K562 (cell line): ENCODE measurements around the gene TLE4. TPM values are rescaled to one million over a fixed set of nuclear protein-coding genes. Genes with fewer than 3 reads are reported as not detected.

ENCODE experiments used
- ATAC-seq: fragments of 200-7000 bp; cut with Tn5 transposase; 3 replicates; pipeline ENCODE4 v1.9.1; 2020; ENCODE audit warnings: moderate library complexity
- BruUV-seq: library from RNA; stranded (reverse); fragments of 400-500 nt; replicated peaks from 2 replicates; lab custom pipeline; 2021; lab: Mats Ljungman, UMichigan
- CTCF ChIA-PET: fragments of 300-600 bp; formaldehyde crosslinking; extraction: SDS; loops from one replicate; lab custom pipeline; 2021; ENCODE audit warnings: low intra/inter-chr PET ratio; lab: Yijun Ruan, JAX
- POLR2A ChIA-PET: fragments of 300-600, 350-650 bp; sonication (Branson Sonifier 250); formaldehyde crosslinking; extraction: SDS; loops from one replicate; lab custom pipeline; 2021; ENCODE audit warnings: antibody characterized with exemption, inconsistent platforms; lab: Yijun Ruan, JAX
- DNase-seq, 4 experiments: peaks; one replicate each; pipeline versions ENCODE4 v3.0.0 to v3.0.0-alpha.2; 2011 to 2018; ENCODE audit warnings: low spot score in 3 of 4, mixed read lengths in 3 of 4; ENCODE audit errors: extremely low read depth in 1 of 4
- FAIRE-seq: peaks from 2 replicates; lab custom pipeline; 2011; peaks lifted over from hg19 to GRCh38; lab: Jason Lieb, UNC
- H2AFZ ChIP-seq: 2 replicates; pipeline ENCODE4 v1.6.0; 2011; ENCODE audit warnings: low read depth, low read length, control low read depth, inconsistent platforms
- H3K27ac ChIP-seq: fragments of 200-600 bp; 3 replicates; pipeline ENCODE4 v1.8.0; 2011; ENCODE audit warnings: low read depth, mild to moderate bottlenecking, control low read depth, inconsistent platforms, low read length, moderate library complexity, mixed read lengths; ENCODE audit errors: extremely low read depth
- H3K27me3 ChIP-seq, 2 experiments: fragments of 300-600 bp in 1 of 2; 2 replicates in 1 of 2; 3 replicates in 1 of 2; pipeline versions ENCODE4 v1.6.0 to v1.8.0; 2011; ENCODE audit warnings: inconsistent platforms in 2 of 2, low read length in 2 of 2, mild to moderate bottlenecking in 1 of 2, mixed read lengths in 1 of 2, moderate library complexity in 1 of 2; ENCODE audit not compliant: control insufficient read depth in 2 of 2, insufficient read depth in 2 of 2
- H3K36me3 ChIP-seq: fragments of 300-600 bp; 3 replicates; pipeline ENCODE4 v1.8.0; 2011; ENCODE audit warnings: mild to moderate bottlenecking, low read length, inconsistent platforms; ENCODE audit not compliant: control insufficient read depth, insufficient read depth
- H3K4me1 ChIP-seq, 2 experiments: fragments of 200-600 bp in 1 of 2; replicated peaks in 1 of 2; 2 replicates in 1 of 2; 3 replicates in 1 of 2; pipeline versions ENCODE4 v1.5.1 to v1.8.0; 2011; ENCODE audit warnings: inconsistent platforms in 2 of 2, low read length in 2 of 2, mild to moderate bottlenecking in 1 of 2, mixed read lengths in 1 of 2, moderate library complexity in 1 of 2; ENCODE audit not compliant: control insufficient read depth in 2 of 2, insufficient read depth in 2 of 2
- H3K4me2 ChIP-seq: 2 replicates; pipeline ENCODE4 v1.6.1; 2011; ENCODE audit warnings: low read length, control low read depth, inconsistent platforms, mixed read lengths; ENCODE audit not compliant: insufficient read depth
- H3K4me3 ChIP-seq: fragments of 200-600 bp; sonication (generic), shearing (Covaris generic); 2 replicates; pipeline ENCODE4 v1.5.1; 2016; ENCODE audit warnings: control low read depth, inconsistent platforms
- H3K79me2 ChIP-seq: fragments of 200-600 bp; 3 replicates; pipeline ENCODE4 v1.8.0; 2011; ENCODE audit warnings: low read length, inconsistent platforms; ENCODE audit not compliant: control insufficient read depth, insufficient read depth
- H3K9ac ChIP-seq, 2 experiments: 2 replicates each; pipeline versions ENCODE4 v1.6.0 to v1.6.1; 2011; ENCODE audit warnings: low read depth in 2 of 2, low read length in 2 of 2, control low read depth in 1 of 2, inconsistent platforms in 1 of 2, mild to moderate bottlenecking in 1 of 2, mixed read lengths in 1 of 2; ENCODE audit not compliant: insufficient read depth in 1 of 2
- H3K9me1 ChIP-seq: one replicate; pipeline ENCODE4 v1.6.0; 2011; ENCODE audit warnings: inconsistent platforms, mild to moderate bottlenecking, low read length, moderate library complexity; ENCODE audit not compliant: control insufficient read depth, insufficient read depth
- H3K9me3 ChIP-seq: replicated peaks from 2 replicates; pipeline ENCODE4 v1.5.1; 2011; ENCODE audit warnings: low read depth, low read length, inconsistent platforms; ENCODE audit not compliant: control insufficient read depth, insufficient read depth
- H4K20me1 ChIP-seq: replicated peaks from 2 replicates; pipeline ENCODE4 v1.6.1; 2011; ENCODE audit warnings: low read length, inconsistent platforms, mixed read lengths; ENCODE audit not compliant: control insufficient read depth, insufficient read depth
- GMEB1 ChIP-seq: fragments of 250-450 bp; sonication (Bioruptor Pico); IDR thresholded peaks from 2 replicates; pipeline ENCODE4 v1.4.0; 2020; ENCODE audit warnings: mild to moderate bottlenecking
- LARP7 ChIP-seq: fragments of 450-650 bp; IDR thresholded peaks from 2 replicates; pipeline ENCODE4 v1.6.1; 2016
- PHF21A ChIP-seq: fragments of 450-650 bp; IDR thresholded peaks from 2 replicates; pipeline ENCODE4 v1.6.1; 2017; ENCODE audit warnings: low read depth, borderline replicate concordance
- RAD21 ChIP-seq, 2 experiments: fragments of 250-450 bp in 1 of 2; fragments of 450-650 bp in 1 of 2; sonication (Bioruptor Pico) in 1 of 2; formaldehyde crosslinking in 1 of 2; IDR thresholded peaks in 1 of 2; conservative IDR thresholded peaks in 1 of 2; 2 replicates each; pipeline versions ENCODE4 v1.4.0 to v1.8.0; 2020 to 2022; ENCODE audit warnings: mild to moderate bottlenecking in 2 of 2, moderate library complexity in 1 of 2
- RBM15 ChIP-seq: fragments of 200-400 bp; formaldehyde crosslinking; IDR thresholded peaks from 2 replicates; pipeline ENCODE4 v1.6.1; 2018; ENCODE audit warnings: mild to moderate bottlenecking, low read length, moderate library complexity; ENCODE audit not compliant: insufficient read depth
- RFX1 ChIP-seq: fragments of 450-650 bp; IDR thresholded peaks from 2 replicates; pipeline ENCODE4 v1.6.1; 2016; ENCODE audit warnings: mild to moderate bottlenecking, moderate library complexity
- SMAD3 ChIP-seq: fragments of 450-650 bp; formaldehyde crosslinking; conservative IDR thresholded peaks from 2 replicates; pipeline ENCODE4 v1.4.0; 2020; ENCODE audit warnings: mild to moderate bottlenecking
- SP1 ChIP-seq: sonication (generic); formaldehyde crosslinking; IDR thresholded peaks from 2 replicates; pipeline ENCODE4 v1.8.1; 2022; ENCODE audit warnings: mild to moderate bottlenecking, missing genetic modification reagents
- TAF7 ChIP-seq: fragments of 450-650 bp; IDR thresholded peaks from 2 replicates; pipeline ENCODE4 v1.6.1; 2016; ENCODE audit warnings: missing genetic modification characterization, missing compliant biosample characterization
- TFE3 ChIP-seq: fragments of 450-650 bp; formaldehyde crosslinking; IDR thresholded peaks from 2 replicates; pipeline ENCODE4 v1.4.0; 2020; ENCODE audit warnings: mild to moderate bottlenecking, mixed read lengths
- ZNF395 ChIP-seq: fragments of 200-800 bp; sonication (Bioruptor generic); IDR thresholded peaks from 2 replicates; pipeline ENCODE4 v1.6.1; 2017; ENCODE audit warnings: missing genetic modification characterization, missing compliant biosample characterization
- WGBS: fragments of 100-300 bp; shearing (Covaris generic); methylation state at CpG from one replicate; pipeline ENCODE4 v1.1.6; 2016; ENCODE audit warnings: low coverage, mixed read lengths; ENCODE audit not compliant: insufficient coverage; ENCODE audit errors: missing lambda C conversion rate; 5-methylcytosine and 5-hydroxymethylcytosine counted together
- in situ Hi-C: fragments of 300-500 bp; cut with MboI; formaldehyde crosslinking; loops from 4 replicates; pipeline ENCODE4 v1.15.0; 2018; ENCODE audit warnings: inconsistent platforms, mixed read lengths
- intact Hi-C: fragments of 100-400 bp; cut with micrococcal nuclease; formaldehyde crosslinking; loops from 2 replicates; pipeline ENCODE4 v1.14.2; 2022
- polyA plus RNA-seq, 8 experiments: library from polyadenylated mRNA; depleted of rRNA in 4 of 8; stranded (reverse) in 5 of 8; unstranded in 3 of 8; fragments of >200 nt; fragmentation: Nextera tagmentation in 2 of 8; fragmentation: Illumina TruSeq in 1 of 8; extraction: Ambion mirVana in 2 of 8; extraction: Trizol in 1 of 8; gene quantifications; 2 replicates each; pipeline versions ENCODE4 v1.2.1 to v1.2.3, GENCODE V29; 2011 to 2014; ENCODE audit warnings: inconsistent platforms in 1 of 8, missing spikeins in 1 of 8
- total RNA-seq, 7 experiments: library from RNA; depleted of rRNA in 6 of 7; stranded (reverse); fragments of >200 nt in 6 of 7; fragmentation: Illumina TruSeq in 2 of 7; extraction: Trizol in 2 of 7; gene quantifications; 2 replicates each; pipeline versions ENCODE4 v1.2.1 to v1.2.3, GENCODE V29; 2011 to 2021; ENCODE audit warnings: low replicate concordance in 1 of 7

The TLE4 gene
- total and polyA plus RNA-seq, 9 of the 15 experiments (the other 6 are each of a cell fraction or from before 2014, with no cell fraction given) = 1.1 to 8.8 (median 5.7) TPM

GRCh38 chr9:79662537-79662956, 90.8 kb downstream of the TLE4 start:
- Histone ChIP-seq H3K27me3 (no peaks in the 10 kb centered on the region), H3K36me3 (no peaks in the 10 kb centered on the region), H3K9me3 (no peaks in the 10 kb centered on the region), H2AFZ (no peak overlapping the region), H3K4me1 (peaks cover 0 to 2% of the 10 kb centered on the region in 2 experiments; a peak in 2 of 5 replicates), H3K4me3 (no peak overlapping the region), H3K79me2 (no peaks in the 10 kb centered on the region), H4K20me1 (no peaks in the 10 kb centered on the region), H3K9ac (no peak overlapping the region), H3K27ac (no peak overlapping the region), H3K9me1 (no peaks in the 10 kb centered on the region), H3K4me2 (no peak overlapping the region)
- in situ Hi-C loops (no loop called here), intact Hi-C loops (no loop called here)
- ATAC-seq = no peak
- no TSS peak for BruUV-seq
- WGBS = 10% methylated on average over 4 of the region's 6 CpGs
- FAIRE-seq = no peak
- POLR2A ChIA-PET = no interaction called here
- no peak for DNase-seq
- CTCF ChIA-PET = no interaction called here
- TF ChIP-seq RFX1 (peak; percentile 58), ZNF395 (CRISPR knock-in tag) (no peak)

- in situ Hi-C loops (no loop called here), intact Hi-C loops (no loop called here)
- 15% methylated on average over 6 of the region's 6 CpGs for WGBS
- Histone ChIP-seq H3K79me2 (no peaks in the 10 kb centered on the region), H3K9ac (no peak overlapping the region), H3K36me3 (no peaks in the 10 kb centered on the region), H3K9me1 (no peaks in the 10 kb centered on the region), H2AFZ (no peak overlapping the region), H3K27me3 (no peaks in the 10 kb centered on the region), H3K27ac (no peak overlapping the region), H3K9me3 (no peaks in the 10 kb centered on the region), H3K4me3 (no peak overlapping the region), H3K4me2 (no peak overlapping the region), H3K4me1 (peaks cover 0 to 2% of the 10 kb centered on the region in 2 experiments; a peak in 2 of 5 replicates), H4K20me1 (no peaks in the 10 kb centered on the region)
- no TSS peak for BruUV-seq
- no peak for ATAC-seq
- POLR2A ChIA-PET = no interaction called here
- no peak for DNase-seq
- CTCF ChIA-PET = no interaction called here
- no peak for FAIRE-seq
- no peak for TF ChIP-seq LARP7
- TF ChIP-seq RAD21 (CRISPR knock-in tag; conservative IDR thresholded peaks at IDR 0.05 in 1 of 2, IDR thresholded peaks at IDR 0.05 in 1 of 2) = no peak
- no peak for TF ChIP-seq GMEB1 (CRISPR knock-in tag)
- no peak for TF ChIP-seq SMAD3 (CRISPR knock-in tag)
- no peak for TF ChIP-seq TFE3 (CRISPR knock-in tag)
- TF ChIP-seq SP1 = no peak
- TF ChIP-seq PHF21A = no peak
- no peak for TF ChIP-seq RBM15
- TF ChIP-seq TAF7 = no peak
These were observed 91.5 kb downstream of the TLE4 start for GRCh38 chr9:79663300-79663699.
